Activated naive CD8-positive, alpha-beta T cell treated with anti-CD3 and anti-CD28 coated beads for 36 hours (primary cell): ENCODE results near the gene FAXDC2. TPM values are rescaled to one million over a fixed set of nuclear protein-coding genes. Genes with fewer than 3 reads are reported as not detected.
"Not testable (repeated sequence)": the region's sequence is repeated elsewhere in the genome, so short reads cannot be mapped to it uniquely, and the experiment has no call there.

Experiments
- DNase-seq: peaks from one replicate; pipeline ENCODE4 v3.0.0; 2021
- H3K27ac Mint-ChIP-seq: one replicate; pipeline ENCODE4 v1.8.0; 2022; ENCODE audit warnings: mild to moderate bottlenecking, moderate library complexity, mixed read lengths
- H3K27me3 Mint-ChIP-seq: one replicate; pipeline ENCODE4 v1.8.0; 2022; ENCODE audit warnings: mild to moderate bottlenecking, mixed read lengths
- H3K36me3 Mint-ChIP-seq: one replicate; pipeline ENCODE4 v1.8.0; 2021; ENCODE audit warnings: mild to moderate bottlenecking, mixed read lengths
- H3K4me1 Mint-ChIP-seq: one replicate; pipeline ENCODE4 v1.8.0; 2021; ENCODE audit warnings: mixed read lengths
- H3K4me3 Mint-ChIP-seq: one replicate; pipeline ENCODE4 v1.8.0; 2022; ENCODE audit warnings: mild to moderate bottlenecking, moderate library complexity, mixed read lengths
- H3K9me3 Mint-ChIP-seq: one replicate; pipeline ENCODE4 v1.8.0; 2022; ENCODE audit warnings: mixed read lengths
- total RNA-seq, 2 experiments: library from RNA; stranded (reverse); gene quantifications; one replicate each; pipeline ENCODE4 v1.2.3, GENCODE V29; 2021

The FAXDC2 gene
- total RNA-seq, 2 experiments from 2014 or later: 0.08 TPM; not detected in 1

DNA sequence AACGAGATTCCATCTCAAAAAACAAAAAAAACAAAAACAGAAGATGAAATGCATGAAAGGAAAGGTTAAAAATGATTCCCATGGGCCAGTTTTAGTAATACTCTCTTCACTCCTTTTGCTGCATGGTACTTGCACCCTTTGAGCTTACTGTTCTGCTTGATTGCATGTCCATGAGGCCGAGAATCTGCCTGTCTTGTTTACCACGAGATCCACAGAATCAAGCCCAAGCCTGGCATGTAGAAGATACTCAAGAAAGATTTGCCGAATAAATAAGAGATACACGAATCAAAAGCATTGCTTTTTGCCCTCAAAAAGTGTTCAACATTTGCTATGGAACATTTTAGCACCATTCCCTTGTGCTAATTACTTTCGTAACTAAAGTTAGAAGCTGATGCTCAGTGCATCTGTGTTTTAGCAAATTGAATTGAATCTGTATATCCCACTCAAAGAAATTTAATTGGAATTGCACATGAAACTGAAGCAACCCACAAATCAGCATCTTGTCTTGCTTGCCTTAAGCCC lies 1.1 kb downstream of the FAXDC2 start:
- Mint-ChIP-seq H3K4me1 (peaks cover 15% of the 10 kb centered on the region), H3K4me3 (no peak overlapping the region), H3K27me3 (no peaks in the 10 kb centered on the region), H3K9me3 (no peaks in the 10 kb centered on the region), H3K36me3 (peaks cover 8% of the 10 kb centered on the region), H3K27ac (no peak overlapping the region)
- DNase-seq: no peak

DNA sequence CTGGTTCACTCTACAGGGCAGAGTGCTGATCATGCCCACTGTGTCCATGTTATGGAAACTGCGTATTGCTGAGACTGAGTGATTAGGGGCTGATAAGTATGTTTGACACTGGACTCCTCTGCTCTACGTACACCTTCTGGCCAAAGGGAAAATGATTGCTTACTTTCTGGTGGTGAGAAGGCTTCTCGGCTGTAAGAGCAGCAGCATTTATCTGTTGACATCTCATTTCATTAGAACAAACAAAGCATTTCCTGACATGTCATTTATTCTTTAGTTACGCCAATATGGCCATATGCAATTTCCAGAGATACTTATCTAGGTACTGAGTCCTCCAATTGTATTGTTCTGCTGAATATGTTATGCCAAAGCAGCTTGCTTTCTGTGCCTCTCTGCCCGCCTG lies 5.6 kb downstream of the FAXDC2 start:
- no peak for DNase-seq
- peaks cover 6% of the 10 kb centered on the region for H3K4me1 Mint-ChIP-seq
- no peak overlapping the region for H3K27ac Mint-ChIP-seq
- H3K4me3 Mint-ChIP-seq: no peak overlapping the region
- H3K36me3 Mint-ChIP-seq: peaks cover 8% of the 10 kb centered on the region
- no peaks in the 10 kb centered on the region for H3K9me3 Mint-ChIP-seq
- H3K27me3 Mint-ChIP-seq: no peaks in the 10 kb centered on the region

DNA sequence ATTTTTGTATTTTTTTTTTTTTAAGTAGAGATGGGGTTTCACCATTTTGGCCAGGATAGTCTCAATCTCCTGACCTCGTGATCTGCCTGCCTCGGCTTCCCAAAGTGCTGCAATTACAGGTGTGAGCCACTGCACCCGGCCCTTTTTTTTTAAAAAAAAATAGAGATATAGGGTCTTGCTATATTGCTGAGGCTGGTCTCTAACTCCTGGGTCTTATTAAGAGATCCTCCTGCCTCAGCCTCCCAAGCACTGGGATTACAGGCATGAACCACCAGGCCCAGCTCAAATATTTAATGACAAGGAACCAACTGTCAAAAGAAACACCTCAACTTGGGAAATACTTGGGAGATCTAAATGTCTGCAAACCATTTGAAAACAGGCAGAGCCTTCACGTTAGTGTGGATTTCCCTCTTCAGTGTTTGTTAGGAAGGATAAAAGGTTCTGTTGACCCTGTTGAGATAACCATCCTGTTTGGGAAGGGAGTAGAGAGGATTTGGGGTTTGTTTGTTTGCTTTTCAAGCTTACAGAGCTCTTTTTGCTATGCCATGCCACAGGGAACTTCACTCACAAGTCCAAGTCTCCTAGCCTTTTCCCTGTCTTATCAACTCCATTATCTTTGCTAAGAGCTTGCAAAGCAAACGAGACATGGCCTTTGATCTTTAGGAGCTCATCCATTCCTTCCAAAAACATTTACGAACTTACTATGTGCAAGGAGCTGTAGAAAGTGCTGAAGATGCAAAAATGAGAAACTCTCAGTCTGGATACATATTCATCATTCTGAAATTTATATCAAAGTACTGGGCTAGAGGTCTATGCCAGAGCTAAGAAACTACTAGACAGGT lies 7.5 kb downstream of the FAXDC2 start:
- H3K36me3 Mint-ChIP-seq: peaks cover 5% of the 10 kb centered on the region
- H3K27me3 Mint-ChIP-seq: no peaks in the 10 kb centered on the region
- H3K4me3 Mint-ChIP-seq: no peak overlapping the region
- H3K9me3 Mint-ChIP-seq: no peaks in the 10 kb centered on the region
- H3K4me1 Mint-ChIP-seq: no peaks in the 10 kb centered on the region
- no peak for DNase-seq
- peak overlapping the region; percentile 29 for H3K27ac Mint-ChIP-seq

DNA sequence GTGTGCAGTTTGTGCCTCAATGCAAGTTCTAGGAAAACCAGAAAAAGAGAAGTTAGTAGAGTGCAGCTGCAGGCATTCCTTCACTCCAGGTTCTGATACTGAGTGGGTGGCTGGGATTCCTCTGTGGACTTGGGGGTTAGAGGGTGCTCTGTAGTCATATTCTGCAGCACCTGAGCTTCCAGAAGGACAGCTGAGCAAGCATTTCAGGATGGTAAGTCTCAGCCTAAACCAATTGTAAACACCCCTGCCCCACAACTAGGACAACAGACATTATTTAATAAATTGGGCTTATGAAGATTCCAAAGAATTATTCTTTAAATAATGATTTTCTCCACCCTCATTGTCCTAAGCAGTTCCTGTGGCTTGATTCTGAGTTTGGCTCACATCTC lies 9.1 kb downstream of the FAXDC2 start:
- Mint-ChIP-seq H3K4me3 (no peak overlapping the region), H3K27me3 (no peaks in the 10 kb centered on the region), H3K9me3 (no peaks in the 10 kb centered on the region), H3K27ac (no peak overlapping the region), H3K36me3 (peaks cover 11% of the 10 kb centered on the region), H3K4me1 (no peaks in the 10 kb centered on the region)
- DNase-seq: no peak

DNA sequence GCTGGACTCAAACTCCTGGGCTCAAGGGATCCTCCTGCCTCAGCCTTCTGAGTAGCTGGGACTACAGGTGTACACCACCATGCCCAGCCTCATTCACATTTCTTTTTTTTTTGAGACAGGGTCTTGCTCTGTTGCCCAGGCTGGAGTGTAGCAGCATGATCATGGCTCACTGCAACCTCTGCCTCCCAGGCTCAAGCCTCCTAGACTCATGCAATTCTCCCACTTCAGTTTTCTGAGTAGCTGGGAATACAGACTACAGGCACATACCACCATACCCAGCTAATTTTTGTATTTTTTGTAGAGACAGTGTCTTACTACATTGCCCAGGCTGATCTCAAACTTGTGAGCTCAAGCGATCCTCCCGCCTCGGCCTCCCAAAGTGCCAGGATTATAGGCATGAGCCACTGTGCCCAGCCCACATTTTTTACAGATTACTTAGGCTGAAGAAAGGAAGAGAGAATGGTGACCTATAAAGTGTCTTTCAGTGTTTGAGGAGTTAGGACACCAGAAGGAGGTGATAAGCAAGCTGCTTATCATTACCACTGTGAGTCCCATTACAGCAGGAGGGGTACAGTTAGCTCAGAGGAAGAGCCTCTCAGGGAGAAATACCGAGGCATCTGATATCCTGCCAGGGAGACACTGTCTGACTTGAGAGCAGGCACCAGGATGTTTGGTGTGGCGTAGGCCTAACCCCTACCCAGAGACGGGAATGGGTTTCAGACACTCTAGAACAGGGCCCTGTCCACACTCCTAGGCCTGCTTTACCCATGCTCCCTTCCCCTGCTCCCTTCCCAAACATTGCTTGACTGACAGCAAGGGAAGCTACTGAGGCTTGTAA lies 9.7 kb downstream of the FAXDC2 start:
- H3K4me3 Mint-ChIP-seq: no peak overlapping the region
- DNase-seq: no peak
- H3K4me1 Mint-ChIP-seq: no peaks in the 10 kb centered on the region
- no peaks in the 10 kb centered on the region for H3K9me3 Mint-ChIP-seq
- no peaks in the 10 kb centered on the region for H3K27me3 Mint-ChIP-seq
- H3K27ac Mint-ChIP-seq: no peak overlapping the region
- H3K36me3 Mint-ChIP-seq: peaks cover 7% of the 10 kb centered on the region

DNA sequence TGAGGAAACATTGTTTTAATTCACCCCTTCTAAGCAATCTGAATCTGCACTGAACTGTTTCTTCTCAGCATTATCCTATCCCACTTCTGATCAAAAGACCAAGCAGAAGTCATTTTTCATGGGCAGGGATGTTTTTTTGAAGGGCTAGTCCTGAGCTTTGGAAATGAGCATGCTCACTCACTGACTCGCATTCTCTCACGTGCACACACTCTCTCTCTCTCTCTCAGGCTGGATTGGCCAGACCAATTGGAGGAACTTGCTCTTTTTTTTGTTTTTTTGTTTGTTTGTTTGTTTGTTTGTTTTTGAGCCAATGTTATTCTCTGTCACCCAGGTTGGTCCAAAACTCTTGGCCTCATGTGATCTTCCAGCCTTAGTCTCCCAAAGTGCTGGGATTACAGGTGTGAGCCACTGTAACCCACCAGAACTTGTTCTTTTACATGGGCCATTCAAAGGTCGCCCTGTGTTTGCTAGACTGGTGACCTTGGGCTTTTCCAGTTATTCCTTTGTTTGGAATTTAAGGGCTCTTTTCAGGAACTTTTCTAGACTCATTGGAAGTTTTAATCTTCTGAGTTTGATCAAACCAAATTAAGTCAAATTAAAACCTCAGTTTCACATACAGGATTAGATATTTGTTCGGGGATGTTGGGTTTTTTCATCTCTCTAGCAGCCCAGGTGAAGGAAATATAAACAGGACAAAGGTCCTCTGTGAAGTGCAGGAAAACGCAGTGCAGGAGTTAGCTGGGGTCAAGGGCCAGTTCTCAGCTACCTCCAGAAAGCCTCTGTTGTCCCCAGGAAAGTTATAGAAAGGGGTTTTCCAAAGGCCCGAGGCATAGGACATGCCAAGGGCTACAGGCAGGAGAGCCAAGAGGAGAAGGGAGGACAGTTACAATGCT lies 13.1 kb downstream of the FAXDC2 start:
- Mint-ChIP-seq H3K4me3 (no peak overlapping the region), H3K27me3 (no peaks in the 10 kb centered on the region), H3K4me1 (no peaks in the 10 kb centered on the region), H3K36me3 (peaks cover 9% of the 10 kb centered on the region), H3K27ac (no peak overlapping the region), H3K9me3 (no peaks in the 10 kb centered on the region)
- DNase-seq: no peak

DNA sequence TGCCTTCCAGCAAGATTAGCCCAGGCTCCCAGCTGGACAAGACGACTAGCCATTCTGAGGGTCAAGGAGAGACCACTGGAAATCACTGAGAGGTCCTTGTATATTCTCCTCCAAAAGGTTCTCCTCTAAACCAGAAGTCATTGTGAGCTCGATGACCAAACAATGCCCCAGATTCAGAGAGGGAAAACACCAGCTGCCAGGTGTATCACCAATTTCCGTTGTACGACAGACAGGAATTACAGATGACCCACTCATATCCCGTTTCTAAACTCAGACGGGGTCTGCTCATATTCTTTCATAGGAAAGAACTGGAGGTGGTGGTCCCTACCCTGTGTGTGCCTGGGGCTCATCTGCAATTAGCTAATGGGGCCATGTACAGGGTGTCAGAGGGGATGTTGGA lies 14.2 kb downstream of the FAXDC2 start:
- no peak for DNase-seq
- no peak overlapping the region for H3K4me3 Mint-ChIP-seq
- H3K36me3 Mint-ChIP-seq: peaks cover 12% of the 10 kb centered on the region
- no peaks in the 10 kb centered on the region for H3K9me3 Mint-ChIP-seq
- no peak overlapping the region for H3K27ac Mint-ChIP-seq
- H3K27me3 Mint-ChIP-seq: no peaks in the 10 kb centered on the region
- no peaks in the 10 kb centered on the region for H3K4me1 Mint-ChIP-seq

DNA sequence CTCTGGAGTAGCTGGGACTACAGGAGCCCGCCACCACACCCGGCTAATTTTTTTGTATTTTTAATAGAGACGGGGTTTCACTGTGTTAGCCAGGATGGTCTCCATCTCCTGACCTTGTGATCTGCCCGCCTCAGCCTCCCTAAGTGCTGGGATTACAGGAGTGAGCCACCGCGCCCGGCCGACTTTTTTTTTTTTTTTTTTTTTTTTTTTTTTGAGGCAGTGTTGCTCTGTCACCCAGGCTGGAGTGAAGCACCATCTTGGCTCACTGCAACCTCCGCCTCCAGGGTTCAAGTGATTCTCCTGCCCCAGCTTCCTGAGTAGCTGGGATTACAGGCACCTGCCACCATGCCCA lies 14.7 kb downstream of the FAXDC2 start:
- DNase-seq, H3K27ac Mint-ChIP-seq, H3K4me3 Mint-ChIP-seq, H3K4me1 Mint-ChIP-seq, H3K9me3 Mint-ChIP-seq, H3K27me3 Mint-ChIP-seq: not testable (repeated sequence)
- peaks cover 16% of the 10 kb centered on the region for H3K36me3 Mint-ChIP-seq

DNA sequence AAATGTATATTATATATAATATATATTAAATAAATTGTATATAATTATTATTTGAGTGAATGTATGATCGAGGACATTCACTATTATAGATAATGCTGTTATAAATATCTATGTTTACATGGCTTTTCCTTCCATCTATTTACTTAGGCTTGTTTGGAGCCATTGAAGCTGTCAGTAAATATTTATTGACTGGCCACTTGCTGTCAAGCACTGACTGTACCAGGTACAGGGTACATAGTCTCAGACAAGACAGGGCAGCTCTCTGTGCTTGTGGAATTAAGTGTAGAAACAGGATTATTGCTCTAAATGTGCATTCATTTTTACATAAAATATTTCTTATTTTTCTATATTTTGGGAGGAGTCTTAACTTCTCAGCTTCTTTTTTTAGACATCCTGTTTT lies 16.4 kb downstream of the FAXDC2 start:
- Mint-ChIP-seq H3K36me3 (peaks cover 28% of the 10 kb centered on the region), H3K27ac (no peak overlapping the region), H3K27me3 (no peaks in the 10 kb centered on the region), H3K4me3 (no peak overlapping the region), H3K9me3 (no peaks in the 10 kb centered on the region), H3K4me1 (peaks cover 16% of the 10 kb centered on the region)
- no peak for DNase-seq

DNA sequence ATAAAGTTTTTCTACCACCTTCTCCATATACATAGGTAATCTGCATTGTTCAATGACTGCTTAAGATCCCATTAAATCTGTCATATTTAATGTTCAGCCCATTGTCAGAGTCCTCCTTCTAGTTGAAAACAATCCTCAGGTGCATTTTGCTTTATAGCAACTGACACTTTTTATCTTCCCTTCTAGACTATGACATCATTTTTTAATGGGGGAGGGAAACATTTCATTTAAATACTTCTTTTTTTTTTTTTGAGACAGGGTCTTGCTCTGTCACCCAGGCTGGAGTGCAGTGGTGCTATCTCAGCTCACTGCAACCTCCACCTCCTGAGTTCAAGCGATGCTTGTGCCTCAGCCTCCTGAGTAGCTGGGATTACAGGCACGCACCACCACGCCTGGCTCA lies 17.6 kb downstream of the FAXDC2 start:
- H3K4me3 Mint-ChIP-seq, H3K27me3 Mint-ChIP-seq, H3K9me3 Mint-ChIP-seq, H3K27ac Mint-ChIP-seq, DNase-seq: not testable (repeated sequence)
- peaks cover 24% of the 10 kb centered on the region for H3K4me1 Mint-ChIP-seq
- H3K36me3 Mint-ChIP-seq: peaks cover 33% of the 10 kb centered on the region

DNA sequence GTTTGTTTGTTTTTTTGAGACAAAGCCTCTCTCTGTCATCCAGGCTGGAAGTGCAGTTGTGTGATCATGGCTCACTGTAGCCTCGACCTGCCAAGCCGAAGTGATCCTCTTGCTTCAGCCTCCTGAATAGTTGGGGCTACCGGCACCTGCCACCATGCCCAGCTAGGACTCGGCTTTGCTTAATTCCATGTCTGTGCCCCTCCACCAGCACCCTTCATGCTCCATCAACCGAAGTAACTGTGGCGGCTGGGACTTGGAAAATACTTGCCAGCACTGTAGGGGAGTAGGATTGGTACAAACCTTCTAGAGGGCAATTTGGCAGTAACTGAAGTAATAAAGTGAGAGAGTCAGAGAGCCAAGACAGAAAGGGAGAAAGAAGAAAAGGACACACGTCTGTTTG lies 19.0 kb downstream of the FAXDC2 start:
- Mint-ChIP-seq H3K4me1 (peaks cover 27% of the 10 kb centered on the region), H3K9me3 (no peaks in the 10 kb centered on the region), H3K27me3 (no peaks in the 10 kb centered on the region), H3K36me3 (peaks cover 29% of the 10 kb centered on the region), H3K4me3 (no peak overlapping the region), H3K27ac (no peak overlapping the region)
- no peak for DNase-seq

DNA sequence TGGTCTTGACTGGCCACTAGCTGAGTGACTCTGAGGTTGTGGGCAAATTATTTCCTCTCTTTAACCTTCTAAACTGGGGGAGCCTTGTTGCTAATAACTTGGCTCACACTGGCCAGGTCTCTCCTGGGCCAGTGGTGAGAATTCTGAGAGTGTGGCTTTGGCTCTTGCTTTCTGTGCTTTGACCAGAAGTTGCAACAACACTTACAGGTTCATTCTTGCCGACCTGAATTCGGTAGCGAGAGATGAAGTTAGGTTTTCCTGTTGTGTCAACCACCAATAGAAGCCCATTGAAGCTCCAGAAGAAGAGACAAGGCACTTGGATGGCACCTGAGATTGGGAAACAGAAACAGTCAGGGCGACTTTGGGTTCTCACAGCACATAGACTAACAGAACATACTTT lies 19.8 kb downstream of the FAXDC2 start:
- DNase-seq: no peak
- H3K27me3 Mint-ChIP-seq: no peaks in the 10 kb centered on the region
- H3K4me3 Mint-ChIP-seq: no peak overlapping the region
- peaks cover 27% of the 10 kb centered on the region for H3K4me1 Mint-ChIP-seq
- H3K9me3 Mint-ChIP-seq: no peaks in the 10 kb centered on the region
- H3K36me3 Mint-ChIP-seq: peaks cover 33% of the 10 kb centered on the region
- no peak overlapping the region for H3K27ac Mint-ChIP-seq

DNA sequence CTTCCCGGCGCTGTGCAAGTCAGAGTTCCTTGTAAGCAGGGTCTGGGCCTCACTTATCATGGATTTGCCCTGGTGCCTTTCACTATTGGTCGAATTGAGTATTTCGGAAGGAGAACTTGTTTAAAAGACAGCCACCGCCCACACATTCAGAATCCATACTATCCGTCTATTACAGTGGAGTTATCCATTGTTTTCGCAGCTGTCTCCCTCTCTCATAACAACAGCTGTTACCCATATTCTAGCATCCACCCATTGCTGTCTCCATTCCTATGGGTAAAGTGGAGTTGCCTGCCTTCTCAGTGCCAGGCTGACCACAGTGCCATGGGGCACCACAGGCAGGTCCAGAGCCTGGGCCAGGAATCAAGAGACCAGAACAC lies 20.2 kb downstream of the FAXDC2 start:
- Mint-ChIP-seq H3K4me3 (no peak overlapping the region), H3K36me3 (peaks cover 34% of the 10 kb centered on the region), H3K27ac (peak overlapping the region; percentile 20), H3K9me3 (no peaks in the 10 kb centered on the region), H3K27me3 (no peaks in the 10 kb centered on the region), H3K4me1 (peaks cover 27% of the 10 kb centered on the region)
- no peak for DNase-seq

DNA sequence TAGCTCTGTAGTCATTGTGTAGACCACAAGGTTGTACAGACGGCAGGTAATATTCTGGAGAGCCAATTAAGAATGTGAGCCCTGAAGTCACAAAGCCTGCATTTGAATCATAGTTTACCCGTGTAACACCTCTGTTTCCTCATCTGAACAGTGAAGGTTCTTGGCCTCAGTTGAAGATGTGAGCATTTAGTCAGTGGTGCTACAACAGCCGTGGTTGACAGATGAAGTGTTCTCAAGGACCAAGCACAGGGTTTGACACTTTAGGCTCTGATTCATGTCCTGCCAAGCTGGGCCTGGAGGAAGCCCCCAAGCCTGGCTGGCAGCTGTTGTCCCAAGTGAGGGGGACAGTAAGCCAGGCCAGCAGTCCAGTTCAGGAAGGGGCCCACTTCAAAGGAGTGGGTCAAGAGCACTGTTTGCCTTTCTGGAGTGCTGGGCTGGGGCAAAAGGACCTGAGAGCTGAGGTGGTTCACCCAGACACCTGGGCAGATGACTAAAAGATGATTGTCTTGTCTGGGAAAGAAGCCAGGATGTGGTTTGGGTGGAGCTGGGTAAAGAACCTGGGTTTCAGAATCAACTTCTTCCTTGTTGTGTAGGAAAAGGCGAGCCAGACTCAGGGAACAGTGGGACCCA lies 20.7 kb downstream of the FAXDC2 start:
- no peaks in the 10 kb centered on the region for H3K27me3 Mint-ChIP-seq
- H3K27ac Mint-ChIP-seq: peak overlapping the region; percentile 20
- H3K4me3 Mint-ChIP-seq: no peak overlapping the region
- H3K4me1 Mint-ChIP-seq: peaks cover 27% of the 10 kb centered on the region
- H3K9me3 Mint-ChIP-seq: no peaks in the 10 kb centered on the region
- peaks cover 34% of the 10 kb centered on the region for H3K36me3 Mint-ChIP-seq
- no peak for DNase-seq
